ENCODE results near the gene TPRG1L.

Gene TPRG1L

GRCh38 chr1:3606779-3607702 lies 17.8 kb upstream of the TPRG1L start:
- Histone ChIP-seq H3K27me3 (ENCODE audit: insufficient read depth, low read length) (peaks cover 8% of the 10 kb centered on the region; the same call in 1 of the 2 replicates), H3F3A (ENCODE audit: insufficient read depth, low read length) (no peaks in the 10 kb centered on the region)

GRCh38 chr1:3607703-3608065 lies 17.1 kb upstream of the TPRG1L start:
- Histone ChIP-seq H3K4me3 (ENCODE audit: low read depth, low read length, poor library complexity, severe bottlenecking) (no peak overlapping the region), H4K20me1 (ENCODE audit: insufficient read depth, low read length) (no peaks in the 10 kb centered on the region), H3K27me3 (ENCODE audit: insufficient read depth, low read length) (peaks cover 10% of the 10 kb centered on the region; the same call in 1 of the 2 replicates), H3K36me3 (ENCODE audit: insufficient read depth, low read length) (no peaks in the 10 kb centered on the region), H3K27ac (ENCODE audit: low read depth, low read length, poor library complexity, severe bottlenecking) (no peak overlapping the region), H2AFZ (ENCODE audit: low read length) (no peak overlapping the region), H3K4me2 (ENCODE audit: low read length) (no peak overlapping the region), H3K9me3 (ENCODE audit: low read length) (no peaks in the 10 kb centered on the region), H3K9me2 (ENCODE audit: low read depth, low read length) (no peaks in the 10 kb centered on the region), H3K79me2 (ENCODE audit: insufficient read depth, low read length) (no peaks in the 10 kb centered on the region), H3F3A (ENCODE audit: insufficient read depth, low read length) (no peaks in the 10 kb centered on the region), H3K9ac (ENCODE audit: low read length) (no peak overlapping the region), H3K4me1 (ENCODE audit: insufficient read depth, low read length, severe bottlenecking) (no peaks in the 10 kb centered on the region)
- TF ChIP-seq EZH2 (IDR thresholded peaks at IDR 0.05; ENCODE audit: borderline replicate concordance, low read length) (no peak), CTCF (IDR thresholded peaks at IDR 0.05; ENCODE audit: low read length) (no peak)

More at GRCh38 chr1:3606779-3607702, 17.8 kb upstream of the TPRG1L start:
- Histone ChIP-seq H3K36me3 (ENCODE audit: insufficient read depth, low read length) (no peaks in the 10 kb centered on the region), H3K4me1 (ENCODE audit: insufficient read depth, low read length, severe bottlenecking) (no peaks in the 10 kb centered on the region), H3K79me2 (ENCODE audit: insufficient read depth, low read length) (no peaks in the 10 kb centered on the region), H3K4me2 (ENCODE audit: low read length) (no peak overlapping the region), H3K9ac (ENCODE audit: low read length) (no peak overlapping the region), H2AFZ (ENCODE audit: low read length) (no peak overlapping the region), H3K4me3 (ENCODE audit: low read depth, low read length, poor library complexity, severe bottlenecking) (no peak overlapping the region), H3K9me2 (ENCODE audit: low read depth, low read length) (no peaks in the 10 kb centered on the region), H3K9me3 (ENCODE audit: low read length) (no peaks in the 10 kb centered on the region), H4K20me1 (ENCODE audit: insufficient read depth, low read length) (no peaks in the 10 kb centered on the region), H3K27ac (ENCODE audit: low read depth, low read length, poor library complexity, severe bottlenecking) (no peak overlapping the region)
- TF ChIP-seq EZH2 (IDR thresholded peaks at IDR 0.05; ENCODE audit: borderline replicate concordance, low read length) (no peak), CTCF (IDR thresholded peaks at IDR 0.05; ENCODE audit: low read length) (no peak)

- H3K9me3 ChIP-seq (ENCODE audit: low read length), result no peaks in the 10 kb centered on the region
- no peaks in the 10 kb centered on the region for H3K9me2 ChIP-seq (ENCODE audit: low read depth, low read length)
- no peaks in the 10 kb centered on the region for H4K20me1 ChIP-seq (ENCODE audit: insufficient read depth, low read length)
- peaks cover 12% of the 10 kb centered on the region; the same call in 1 of the 2 replicates for H3K27me3 ChIP-seq (ENCODE audit: insufficient read depth, low read length)
- H3K36me3 ChIP-seq (ENCODE audit: insufficient read depth, low read length), result no peaks in the 10 kb centered on the region
- TF ChIP-seq CTCF (IDR thresholded peaks at IDR 0.05; ENCODE audit: low read length) (no peak), EZH2 (IDR thresholded peaks at IDR 0.05; ENCODE audit: borderline replicate concordance, low read length) (no peak)
- H3K4me1 ChIP-seq (ENCODE audit: insufficient read depth, low read length, severe bottlenecking), result no peaks in the 10 kb centered on the region
- H3F3A ChIP-seq (ENCODE audit: insufficient read depth, low read length), result no peaks in the 10 kb centered on the region
- H2AFZ ChIP-seq (ENCODE audit: low read length), result no peak overlapping the region
- no peak overlapping the region for H3K27ac ChIP-seq (ENCODE audit: low read depth, low read length, poor library complexity, severe bottlenecking)
- no peak overlapping the region for H3K4me2 ChIP-seq (ENCODE audit: low read length)
- H3K4me3 ChIP-seq (ENCODE audit: low read depth, low read length, poor library complexity, severe bottlenecking), result no peak overlapping the region
- H3K9ac ChIP-seq (ENCODE audit: low read length), result no peak overlapping the region
- H3K79me2 ChIP-seq (ENCODE audit: insufficient read depth, low read length), result no peaks in the 10 kb centered on the region
These were observed 16.7 kb upstream of the TPRG1L start for GRCh38 chr1:3608154-3608553.

All from OCI-LY1 (cell line).